ENCODE results near the gene GAPVD1. TPM values are rescaled to one million over a fixed set of nuclear protein-coding genes. Genes with fewer than 3 reads are reported as not detected.

GAPVD1 gene
- 51.3 and 59.8 TPM in 2 replicates for total RNA-seq

GRCh38 chr9:125261501-125262293, at the start of gene GAPVD1:
Gene GAPVD1 (plus strand): TSS chr9:125261826. CDS start chr9:125298922, 37,096 bp downstream.

GRCh38 chr9:125241000-125241862, 20.4 kb upstream of the GAPVD1 start, which contains the start of gene HSPA5:
Gene HSPA5 (minus strand): TSS chr9:125241343. CDS start chr9:125241126, 217 bp downstream.

Other genes with a start within 250 kb of the GAPVD1 start
- 18.5 and 27.2 TPM in 2 replicates for gene SCAI, start 118.3 kb upstream of the GAPVD1 start, total RNA-seq
- gene PPP6C, start 72.0 kb upstream of the GAPVD1 start, total RNA-seq: 12.1 and 15.6 TPM in 2 replicates
- gene RABEPK, start 61.3 kb upstream of the GAPVD1 start, total RNA-seq: 34.8 and 37.7 TPM in 2 replicates
- gene HSPA5, start 20.5 kb upstream of the GAPVD1 start, total RNA-seq: 247 and 249 TPM in 2 replicates